Measurements from ENCODE around the gene QPCT. TPM values are rescaled to one million over a fixed set of nuclear protein-coding genes. Genes with fewer than 3 reads are reported as not detected.

The QPCT gene
- total and polyA plus RNA-seq, 2 of the 4 experiments (the other 2 are of a cell fraction): 1.9 to 2.2 TPM

- Histone ChIP-seq H3K9me1 (ENCODE audit: insufficient read depth, low read length) (peaks cover 9% of the 10 kb centered on the region), H3K4me2 (ENCODE audit: low read depth, low read length) (no peak overlapping the region), H2AFZ (replicated peaks; ENCODE audit: low read length, poor library complexity) (no peak overlapping the region), H3K23ac (ENCODE audit: low read depth, low read length) (no peak overlapping the region), H3K79me1 (ENCODE audit: low read depth in 1 of 2, low read length in 2 of 2) (peaks cover 0 to 19% of the 10 kb centered on the region in 2 experiments; a peak in 1 of 4 replicates), H4K8ac (ENCODE audit: low read depth in 2 of 2, low read length in 2 of 2) (no peak overlapping the region), H3K4ac (ENCODE audit: low read depth, low read length) (no peak overlapping the region), H2BK120ac (ENCODE audit: low read depth, low read length) (no peak overlapping the region), H3K36me3 (ENCODE audit: control insufficient read depth, insufficient read depth, low read length) (no peaks in the 10 kb centered on the region), H2AK5ac (ENCODE audit: low read depth, low read length) (no peak overlapping the region), H3K4me3 (ENCODE audit: insufficient read depth, low read depth, low read length) (no peak overlapping the region), H3K27ac (ENCODE audit: insufficient read depth, low read length) (no peak overlapping the region), H4K91ac (ENCODE audit: insufficient read depth, low read depth, low read length) (no peak overlapping the region), H3K4me1 (ENCODE audit: control insufficient read depth, insufficient read depth, low read length) (peaks cover 24% of the 10 kb centered on the region), H3K18ac (ENCODE audit: low read depth, low read length) (no peak overlapping the region), H2BK20ac (ENCODE audit: low read depth, low read length) (no peak overlapping the region), H3K9ac (ENCODE audit: low read depth, low read length) (no peak overlapping the region), H3K9me3 (ENCODE audit: control insufficient read depth, insufficient read depth, low read length) (no peaks in the 10 kb centered on the region), H3K27me3 (ENCODE audit: control insufficient read depth, insufficient read depth, low read length) (no peaks in the 10 kb centered on the region), H4K5ac (ENCODE audit: low read depth, low read length) (no peak overlapping the region), H3K56ac (ENCODE audit: extremely low read depth, insufficient read depth, low read length) (no peak overlapping the region), H3K14ac (replicated peaks; ENCODE audit: low read depth, low read length) (no peak overlapping the region), H2AK9ac (replicated peaks; ENCODE audit: low read depth, low read length, poor library complexity) (no peak overlapping the region), H4K20me1 (ENCODE audit: insufficient read depth, low read length) (no peaks in the 10 kb centered on the region), H2BK15ac (ENCODE audit: low read depth, low read length) (no peak overlapping the region), H2BK5ac (ENCODE audit: low read depth, low read length, poor library complexity, severe bottlenecking) (no peak overlapping the region)
- ATAC-seq (ENCODE audit: low read depth) (no peak; the same call in 1 of the 2 replicates), DNase-seq (peak; percentile 58)
- WGBS, 2 experiments (ENCODE audit: extremely low coverage in 2 of 2, insufficient read length in 1 of 2): 100% methylated on average over 3 of the region's 6 CpGs; no CpG with 5 or more reads in 1 of the 2 experiments
- intact Hi-C loops (cut with micrococcal nuclease): loop anchor here (5.0 kb wide), 2 partner anchors 118 to 168 kb away; no protein-coding TSS in a partner anchor
- TF ChIP-seq BHLHE40 (IDR thresholded peaks at IDR 0.05; ENCODE audit: low read depth, low read length) (no peak), ELK1 (IDR thresholded peaks at IDR 0.05; ENCODE audit: borderline replicate concordance, low read depth, low read length) (no peak), NFE2L2 (IDR thresholded peaks at IDR 0.05; ENCODE audit: low read depth, low read length) (no peak), SMC3 (IDR thresholded peaks at IDR 0.05; ENCODE audit: low read depth, low read length) (no peak)
- POLR2A ChIA-PET (ENCODE audit: unreplicated experiment): no interaction called here
- CTCF ChIA-PET: interaction anchor here (0.7 to 1.4 kb wide), 2 partner anchors 414 to 458 kb away, joined by 3 read pairs; no protein-coding TSS in a partner anchor
- BruUV-seq (replicated peaks): no TSS peak
- dilution Hi-C loops (cut with HindIII; ENCODE audit: low sequenced_read_pairs, unreplicated experiment): no loop called here
- in situ Hi-C loops (cut with MboI; ENCODE audit: low sequenced_read_pairs): no loop called here
Measured at GRCh38 chr2:37418956-37419355, 74.5 kb downstream of the QPCT start.

All from IMR-90 (cell line).